ENCODE results near the gene PEX16.

The PEX16 gene

DNA sequence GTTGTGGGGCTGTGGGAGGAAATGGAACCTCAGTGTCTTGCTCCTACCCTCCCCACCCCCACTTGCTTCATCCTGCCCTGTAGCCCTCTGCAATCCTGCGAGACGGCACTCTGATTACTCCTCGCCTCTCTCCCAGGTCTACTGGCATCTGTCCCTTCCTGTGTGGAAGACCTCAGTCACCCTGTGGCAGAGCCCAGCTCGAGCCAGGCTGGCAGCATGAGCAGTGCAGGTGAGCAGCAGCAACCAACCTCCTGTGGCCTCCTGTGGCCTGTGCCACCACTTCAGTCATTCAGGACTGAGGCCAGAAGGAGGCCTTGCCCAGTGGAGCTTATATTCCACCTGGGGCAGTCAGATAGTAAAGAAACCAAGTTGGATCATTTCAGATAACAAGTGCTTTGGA lies 47.0 kb downstream of the PEX16 start:
- DNase-seq: no peak

DNA sequence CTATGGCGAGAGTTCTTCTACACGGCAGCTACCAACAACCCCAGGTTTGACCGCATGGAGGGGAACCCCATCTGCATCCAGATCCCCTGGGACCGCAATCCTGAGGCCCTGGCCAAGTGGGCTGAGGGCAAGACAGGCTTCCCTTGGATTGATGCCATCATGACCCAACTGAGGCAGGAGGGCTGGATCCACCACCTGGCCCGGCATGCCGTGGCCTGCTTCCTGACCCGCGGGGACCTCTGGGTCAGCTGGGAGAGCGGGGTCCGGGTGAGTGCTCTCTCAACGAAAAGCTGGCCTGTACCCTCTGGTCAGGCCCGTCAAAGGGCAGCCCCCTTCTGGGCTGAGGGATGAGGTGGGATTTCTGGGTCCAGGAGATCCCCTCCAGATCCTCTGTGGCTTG lies 48.1 kb downstream of the PEX16 start:
- no peak for DNase-seq

DNA sequence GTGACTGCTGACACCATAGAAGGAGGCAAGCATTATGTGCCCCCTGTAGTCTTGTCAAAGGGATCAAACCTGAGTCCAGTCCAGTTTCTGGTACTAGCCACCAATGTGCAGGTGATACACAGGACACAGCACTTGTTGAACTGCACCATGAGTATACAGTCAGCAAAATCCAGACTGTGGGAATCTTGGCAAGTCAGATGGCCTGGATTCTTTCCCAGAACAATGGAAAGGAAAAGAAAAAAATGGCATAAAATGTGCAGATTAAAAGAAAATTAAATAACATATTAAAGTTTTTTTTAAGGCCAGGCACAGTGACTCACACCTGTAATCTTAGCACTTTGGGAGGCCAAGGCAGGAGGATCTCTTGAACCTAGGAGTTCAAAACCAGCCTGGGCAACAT lies 53.6 kb downstream of the PEX16 start:
- DNase-seq: no peak

DNA sequence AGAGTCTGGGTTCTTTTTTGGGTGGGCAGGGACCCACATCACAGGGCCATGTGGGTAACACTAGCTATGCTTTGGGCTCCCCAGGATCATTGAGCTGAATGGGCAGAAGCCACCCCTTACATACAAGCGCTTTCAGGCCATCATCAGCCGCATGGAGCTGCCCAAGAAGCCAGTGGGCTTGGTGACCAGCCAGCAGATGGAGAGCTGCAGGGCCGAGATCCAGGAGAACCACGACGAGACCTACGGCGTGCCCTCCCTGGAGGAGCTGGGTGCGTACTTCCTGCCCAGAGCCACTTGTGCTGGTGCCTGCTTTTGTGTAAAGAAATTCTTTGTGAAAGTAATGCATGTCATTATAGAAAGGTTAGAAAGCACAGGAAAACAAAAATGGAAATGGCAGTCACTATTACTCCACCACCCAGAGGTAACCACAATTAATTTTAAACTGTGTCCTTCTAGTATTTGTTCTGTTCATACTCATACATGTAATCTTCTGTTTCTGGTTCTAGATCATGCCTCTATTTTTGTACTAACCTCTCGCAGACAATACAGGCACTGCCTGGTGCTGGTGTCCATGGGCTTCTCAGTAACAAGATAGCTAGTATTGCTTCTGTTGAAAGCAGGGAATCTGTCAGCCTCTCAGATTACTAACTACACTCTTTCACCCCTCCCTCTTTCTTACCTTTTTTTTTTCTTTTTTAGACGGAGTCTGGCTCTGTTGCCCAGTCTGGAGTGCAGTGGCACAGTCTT lies 56.7 kb downstream of the PEX16 start:
- DNase-seq: no peak

DNA sequence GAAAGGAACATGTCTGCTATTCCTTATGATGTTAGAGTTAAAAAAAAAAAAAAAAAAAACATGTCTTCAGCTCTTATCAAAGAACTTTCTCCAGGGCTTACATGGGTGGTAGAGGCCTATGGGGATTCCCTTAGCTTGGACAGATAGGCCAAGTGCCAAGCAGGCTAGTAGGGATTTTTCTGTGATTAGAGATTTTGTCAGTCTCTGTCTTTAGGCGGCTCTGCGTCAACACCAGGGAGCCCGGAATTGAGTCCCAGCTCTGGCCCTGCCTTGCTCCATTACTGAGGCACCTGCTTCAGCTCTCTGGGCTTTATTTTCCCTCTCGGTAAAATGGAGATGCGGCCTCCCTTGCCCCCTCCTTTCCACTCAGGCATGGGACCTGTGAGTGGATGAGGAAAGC lies 57.3 kb downstream of the PEX16 start:
- DNase-seq: no peak

All from NCI-H1048 (cell line).